Measurements from ENCODE around the gene HBEGF.

DNA sequence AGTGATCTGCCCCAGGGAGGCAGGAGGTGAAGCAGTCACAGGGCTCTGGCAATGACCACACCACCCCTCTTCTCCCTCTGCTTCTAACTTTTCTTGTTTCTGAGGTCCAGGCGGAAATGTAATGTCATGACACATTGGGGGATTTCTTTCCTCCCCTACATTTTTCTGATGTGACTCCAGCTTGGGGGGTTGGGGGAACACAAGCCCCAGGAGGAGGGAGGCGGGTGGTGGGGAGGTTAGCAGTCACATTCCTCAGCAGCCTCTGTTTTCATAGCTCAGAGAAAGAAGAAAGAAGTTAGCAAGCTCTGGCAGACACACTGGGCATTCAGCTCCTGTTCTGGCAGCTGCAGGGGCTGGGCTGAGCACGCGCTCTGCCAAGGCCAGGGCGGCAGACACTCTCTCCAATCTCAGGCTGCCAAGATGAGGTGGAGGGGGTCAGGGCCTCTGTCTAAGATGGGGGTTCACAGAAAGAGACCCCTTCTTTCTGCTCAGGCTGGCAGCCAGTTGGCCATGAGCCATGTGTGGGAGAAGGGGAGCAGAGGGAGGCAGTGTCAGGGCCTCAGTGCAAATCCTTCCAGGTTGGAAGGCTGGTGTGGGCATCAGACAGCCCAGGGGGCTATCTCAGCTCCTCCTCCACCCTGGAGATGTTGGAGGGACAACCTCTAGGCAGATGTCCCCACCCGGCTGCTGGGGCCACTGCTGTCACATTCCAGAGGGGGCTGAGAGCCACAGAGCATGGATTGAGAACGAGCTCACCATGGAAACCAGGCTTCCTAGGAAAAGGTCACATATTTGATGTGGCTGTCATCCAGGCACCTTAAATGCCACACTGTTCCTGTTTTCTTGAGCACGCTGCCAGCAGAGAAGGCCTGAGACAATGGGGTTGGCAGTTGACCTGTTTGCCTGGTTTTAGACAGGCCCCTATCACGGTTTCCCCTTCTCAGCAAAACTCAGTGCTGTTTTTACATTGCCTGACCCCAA lies 23.4 kb downstream of the HBEGF start:
- TF ChIP-seq CTCF (IDR thresholded peaks at IDR 0.05; ENCODE audit: poor library complexity) (no peak), EZH2 (IDR thresholded peaks at IDR 0.05; ENCODE audit: borderline replicate concordance) (no peak), EZH2phosphoT487 (IDR thresholded peaks at IDR 0.05; ENCODE audit: low read depth, severe bottlenecking, unreplicated experiment) (no peak)
